GM21367 (cell line): ENCODE measurements around the gene ESRP2.

Experiments
- ATAC-seq: cut with Tn5 transposase; IDR thresholded peaks from one replicate; pipeline ENCODE4 v1.9.1; 2021; ENCODE audit not compliant: unreplicated experiment

The ESRP2 gene

DNA sequence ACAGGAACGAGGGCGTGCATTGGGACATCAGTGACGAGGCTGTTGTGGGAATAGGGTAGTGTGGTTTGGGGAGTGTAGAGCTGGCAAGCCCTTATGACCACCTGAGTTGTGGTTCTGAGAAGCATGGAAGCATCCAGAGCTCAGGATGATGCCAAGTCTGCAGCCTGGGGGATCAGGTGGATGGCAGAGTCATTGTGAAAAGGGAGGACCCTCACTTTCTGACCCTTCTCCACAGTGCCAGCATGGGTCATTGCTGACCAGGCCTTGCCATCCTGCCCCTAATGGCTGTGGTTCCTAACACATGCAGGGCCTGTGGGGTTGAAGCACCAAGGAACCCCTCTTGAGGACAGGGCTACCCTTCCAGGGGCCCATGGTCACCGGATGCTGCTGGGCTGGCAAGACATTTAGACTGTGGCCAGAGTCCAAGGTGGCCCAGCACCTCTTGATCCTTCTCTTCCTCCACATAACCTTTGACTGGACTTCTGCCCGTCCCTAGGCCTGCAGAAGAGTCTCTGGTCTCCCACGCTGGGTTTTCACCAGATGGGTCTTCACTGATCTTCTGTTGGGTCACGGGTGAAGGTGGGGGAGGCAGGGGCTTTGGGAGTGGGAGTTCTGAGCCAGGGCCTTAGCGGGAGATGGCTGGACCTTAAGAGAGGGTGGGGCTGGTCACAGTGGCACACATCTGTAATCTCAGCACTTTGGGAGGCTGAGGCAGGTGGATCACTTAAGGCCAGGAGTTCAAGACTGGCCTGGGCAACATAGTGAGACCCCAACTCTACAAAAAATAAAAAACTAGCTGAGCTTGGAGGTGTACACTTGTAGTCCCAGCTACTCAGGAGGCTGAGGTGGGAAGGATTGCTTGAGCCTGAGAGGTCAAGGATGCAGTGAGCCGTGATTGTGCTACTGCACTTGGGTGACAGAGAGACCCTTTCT lies 7.3 kb upstream of the ESRP2 start:
- ATAC-seq: no peak

DNA sequence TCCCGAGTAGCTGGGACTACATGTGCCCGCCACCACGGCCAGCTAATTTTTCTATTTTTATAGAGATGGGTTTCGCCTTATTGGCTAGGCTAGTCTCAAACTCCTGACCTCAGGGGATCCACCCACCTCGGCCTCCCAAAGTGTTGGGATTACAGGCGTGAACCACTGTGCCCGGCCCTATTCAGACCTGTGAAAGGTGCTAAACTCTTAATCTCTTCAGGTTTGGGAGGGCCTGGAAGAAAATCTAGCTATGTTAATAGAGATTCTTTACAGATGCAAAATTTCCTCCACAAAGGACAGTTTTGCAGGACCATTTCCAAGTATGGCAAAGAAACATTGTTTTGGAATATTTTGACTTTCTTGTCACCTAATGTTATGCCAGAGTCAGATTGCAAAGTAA lies 6.2 kb upstream of the ESRP2 start:
- ATAC-seq: no peak

DNA sequence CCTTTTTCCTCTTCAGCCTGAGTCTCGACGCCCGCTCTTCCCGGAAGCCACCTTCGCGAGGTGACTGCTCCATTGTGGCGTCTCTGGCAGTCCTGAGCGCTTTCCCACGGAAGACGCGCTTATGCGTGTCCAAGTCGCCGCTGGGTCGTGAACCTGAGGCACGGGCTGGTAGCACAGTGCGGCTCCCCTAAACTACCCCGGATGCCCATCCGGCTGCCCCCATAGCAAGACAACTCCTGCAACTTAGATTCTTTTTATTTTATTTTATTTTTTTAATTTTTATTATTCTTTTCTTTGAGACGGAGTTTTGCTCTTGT lies 2.1 kb upstream of the ESRP2 start:
- ATAC-seq: no peak

DNA sequence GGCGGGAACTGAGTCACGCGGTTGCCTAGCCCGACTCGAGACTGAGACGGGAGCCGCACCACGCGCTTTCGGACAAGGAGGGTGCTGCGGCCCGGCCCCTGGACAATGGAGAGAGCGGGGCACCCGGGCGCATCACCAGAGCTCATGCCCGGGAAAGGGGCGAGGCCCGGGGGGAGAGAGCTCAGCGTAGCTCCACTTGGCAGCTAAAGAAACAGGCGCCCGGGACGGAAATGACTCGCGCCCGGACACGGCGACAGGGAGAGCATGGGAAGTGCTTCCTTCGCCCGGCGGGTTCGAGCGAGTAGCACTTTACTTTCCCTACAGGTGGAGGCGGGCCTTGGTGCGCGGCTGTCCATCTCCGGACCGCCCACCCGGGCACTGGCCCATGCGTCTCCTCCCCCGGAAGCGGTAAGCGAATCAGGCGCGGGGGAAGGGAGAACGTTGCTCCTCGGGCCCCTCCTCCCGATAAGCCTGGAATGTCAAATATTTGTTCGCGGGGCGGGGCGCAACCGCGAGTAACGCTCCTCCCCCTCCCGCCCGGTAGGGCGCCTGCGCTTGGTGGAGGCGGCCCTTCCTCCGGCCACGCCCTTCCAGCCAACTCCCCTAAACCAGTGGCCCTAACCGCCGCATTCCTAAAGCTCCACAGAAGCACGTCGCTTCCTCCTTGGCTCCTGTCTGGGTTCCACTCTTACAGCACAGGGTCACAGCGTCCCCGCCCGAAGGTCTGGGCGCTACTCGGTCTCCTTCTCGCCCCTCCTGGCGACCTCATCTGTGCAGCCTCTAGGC lies 1.5 kb upstream of the ESRP2 start:
- ATAC-seq: peak; percentile 75

DNA sequence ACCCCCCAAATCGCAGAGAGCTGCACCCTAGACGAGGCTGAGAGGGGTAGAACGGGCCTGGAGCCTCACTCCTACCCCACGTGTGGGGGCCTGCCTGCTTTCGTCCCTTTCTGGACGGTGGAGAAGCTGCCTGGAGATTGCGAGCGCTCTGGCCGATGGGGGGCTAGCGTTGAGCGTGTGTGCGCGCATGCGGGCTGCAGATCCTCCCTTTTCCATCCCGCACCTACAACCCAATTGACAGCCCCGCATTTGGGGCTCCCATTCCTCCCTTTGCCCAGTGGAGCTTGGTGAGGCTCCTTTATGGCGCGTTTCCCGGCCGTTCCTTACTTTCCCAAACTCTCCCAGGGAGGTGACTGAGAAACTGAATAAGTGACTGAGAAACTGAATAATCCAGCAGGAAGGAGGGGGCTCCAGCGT lies 907 bp upstream of the ESRP2 start:
- no peak for ATAC-seq

DNA sequence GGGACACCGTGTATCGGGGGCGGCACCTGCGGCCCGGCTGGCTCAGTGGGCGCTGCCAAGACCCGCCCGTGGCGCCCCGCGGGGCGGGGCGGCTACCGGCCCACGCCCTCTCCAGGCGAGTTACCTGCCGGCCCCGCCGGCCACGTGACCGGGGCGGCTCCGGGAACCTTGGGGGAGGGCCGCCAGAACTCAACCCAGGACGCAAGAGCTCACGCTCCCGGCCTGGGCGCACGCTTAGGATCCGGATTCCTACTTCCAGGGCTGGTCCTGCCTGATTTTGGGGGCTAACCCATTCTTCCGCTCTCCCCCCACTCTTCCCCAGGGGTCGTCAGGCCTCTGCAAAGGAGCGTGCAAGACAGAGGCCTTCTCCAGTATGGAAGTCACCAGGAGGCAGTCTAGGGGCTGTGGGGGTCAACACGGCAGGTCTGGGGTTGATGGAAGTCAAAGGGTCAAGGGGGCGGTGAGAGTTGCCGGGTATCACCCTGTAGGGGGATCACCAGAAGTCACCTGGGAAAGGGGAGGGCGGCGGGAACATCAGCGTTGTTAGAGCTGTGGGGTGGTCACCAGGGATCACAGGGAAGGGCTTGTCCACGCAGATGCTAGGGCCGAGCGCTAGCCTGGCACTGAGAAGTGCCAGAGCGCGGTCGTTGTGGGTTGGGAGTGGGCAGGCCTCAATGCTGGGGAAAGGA lies 354 bp upstream of the ESRP2 start:
- ATAC-seq: no peak

DNA sequence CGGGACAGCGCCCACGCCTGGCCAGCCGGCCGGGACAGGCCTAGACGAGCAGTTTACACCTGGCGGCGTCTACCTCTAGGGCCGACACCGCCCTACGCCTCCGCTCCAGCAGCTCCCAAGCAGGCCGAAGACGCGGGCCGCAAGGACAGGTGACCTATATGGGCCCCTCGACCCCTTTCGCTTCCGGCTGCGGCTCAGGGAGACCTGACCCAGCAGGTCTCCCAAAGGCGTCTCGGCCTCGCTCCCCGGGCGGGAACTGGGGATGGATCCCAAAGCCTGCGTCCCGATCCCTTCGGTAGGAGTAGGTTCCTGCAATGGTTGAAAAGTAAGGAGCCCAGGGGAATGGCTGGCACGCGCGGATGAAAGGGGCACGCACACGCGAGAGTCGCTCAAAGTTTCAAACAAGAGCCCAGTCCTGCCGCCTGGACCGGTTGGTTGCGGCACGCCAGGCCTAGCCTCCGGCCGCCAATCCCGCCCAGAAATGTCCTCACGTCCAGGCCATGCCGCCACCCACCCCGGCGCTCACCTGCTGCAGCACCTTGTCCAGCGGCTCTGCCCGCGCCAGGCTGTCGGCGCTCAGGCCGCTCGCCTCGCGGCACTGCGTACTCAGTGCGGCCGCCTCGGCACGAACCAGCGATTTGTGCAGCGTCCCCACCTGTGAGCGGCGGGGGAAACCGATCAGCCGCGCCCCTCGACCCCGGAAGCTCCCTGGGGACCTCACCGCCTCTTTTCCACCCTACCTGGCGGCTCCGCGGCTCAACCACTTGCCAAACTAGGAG lies 630 bp downstream of the ESRP2 start:
- no peak for ATAC-seq

DNA sequence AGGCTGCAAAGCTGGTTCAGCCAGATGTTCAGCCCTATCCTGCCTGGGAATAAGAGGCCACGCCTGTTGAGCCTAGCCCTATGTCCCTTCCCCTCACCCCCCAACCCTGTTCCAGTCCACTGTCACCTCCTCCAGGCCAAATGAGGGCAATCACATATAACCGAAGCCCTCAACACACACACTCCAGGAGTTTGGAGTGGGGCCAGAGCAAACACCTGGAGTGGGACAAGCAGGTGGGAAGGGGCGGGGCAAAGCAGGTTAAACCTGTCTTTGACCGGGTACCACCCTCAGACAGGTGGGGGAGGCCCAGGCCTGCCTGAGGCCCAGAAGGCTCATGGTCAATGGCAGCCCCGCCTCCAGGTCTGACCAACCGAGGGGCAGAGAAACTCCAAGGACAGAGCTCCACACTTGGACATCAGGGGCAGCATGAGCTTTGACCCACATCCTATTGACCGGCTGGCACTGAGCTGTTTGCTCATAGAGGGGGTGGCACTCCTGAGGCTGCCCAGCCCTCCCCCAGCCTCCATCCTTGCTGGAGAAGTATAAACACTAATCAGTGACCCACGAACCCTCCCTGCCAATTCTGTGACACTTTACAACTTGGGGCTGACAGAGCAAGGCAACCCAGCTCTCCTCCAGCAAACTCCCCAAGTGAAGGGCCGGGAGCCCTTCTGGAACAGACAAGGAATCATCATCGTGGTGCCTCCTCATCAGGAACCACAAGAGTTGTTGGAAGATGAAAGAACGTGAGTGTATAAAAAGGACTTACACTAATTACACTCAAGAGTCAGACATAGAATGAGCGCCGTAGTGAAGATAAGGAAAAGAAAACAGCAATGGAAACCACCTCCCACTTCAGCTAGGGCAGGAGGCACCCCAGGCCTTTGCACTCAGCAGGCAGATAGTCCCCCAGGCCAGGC lies 1.5 kb downstream of the ESRP2 start:
- no peak for ATAC-seq

DNA sequence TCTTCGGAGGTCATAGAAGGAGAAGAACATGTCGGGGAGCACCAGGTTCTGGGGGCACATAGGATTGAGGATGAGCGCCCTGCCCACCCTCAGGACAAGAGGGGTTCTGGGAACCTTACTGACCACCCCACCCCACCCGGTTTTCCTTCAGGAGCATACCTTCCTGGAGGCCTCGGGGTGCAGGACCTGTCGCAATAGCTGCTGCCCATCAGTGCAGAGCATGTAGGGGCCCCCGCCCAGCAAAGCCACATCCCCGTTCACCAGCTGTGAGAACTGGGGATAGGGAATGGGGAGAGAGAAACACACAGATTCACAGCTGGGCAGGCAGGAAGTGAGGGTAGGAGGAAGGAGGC lies 2.1 kb downstream of the ESRP2 start:
- ATAC-seq: no peak

DNA sequence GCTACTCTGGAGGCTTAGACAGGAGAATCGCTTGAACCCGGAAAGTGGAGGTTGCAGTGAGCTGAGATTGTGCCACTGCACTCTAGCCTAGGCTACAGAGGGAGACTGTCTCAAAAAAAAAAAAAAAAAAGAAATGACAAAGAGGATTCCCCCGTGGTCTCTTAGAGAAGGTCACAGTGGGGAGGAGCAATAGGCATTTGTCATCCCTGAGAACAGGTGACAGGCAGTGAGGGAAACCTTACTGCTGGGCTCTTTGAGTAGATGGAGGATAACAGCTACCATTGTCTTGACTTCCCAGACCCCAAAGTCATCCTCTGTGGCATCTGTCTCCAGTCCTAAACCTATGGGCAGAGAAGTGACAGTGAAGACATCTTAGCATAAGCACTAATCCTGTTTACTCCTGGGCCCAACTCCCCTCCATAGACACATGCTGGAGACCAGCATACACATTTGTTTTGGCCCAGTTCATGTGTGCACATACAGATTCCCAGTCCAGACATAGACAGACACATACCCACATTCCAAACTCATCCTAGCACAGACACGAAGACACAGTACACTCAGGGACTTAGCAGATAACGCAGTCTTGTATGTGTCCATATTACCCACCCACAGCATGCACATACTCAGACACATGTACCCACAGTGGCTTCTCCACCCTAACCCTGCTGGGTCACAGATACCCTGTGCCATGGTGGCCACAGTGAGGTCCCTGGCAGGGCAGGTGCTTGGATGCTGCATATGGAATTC lies 2.7 kb downstream of the ESRP2 start:
- ATAC-seq: no peak

DNA sequence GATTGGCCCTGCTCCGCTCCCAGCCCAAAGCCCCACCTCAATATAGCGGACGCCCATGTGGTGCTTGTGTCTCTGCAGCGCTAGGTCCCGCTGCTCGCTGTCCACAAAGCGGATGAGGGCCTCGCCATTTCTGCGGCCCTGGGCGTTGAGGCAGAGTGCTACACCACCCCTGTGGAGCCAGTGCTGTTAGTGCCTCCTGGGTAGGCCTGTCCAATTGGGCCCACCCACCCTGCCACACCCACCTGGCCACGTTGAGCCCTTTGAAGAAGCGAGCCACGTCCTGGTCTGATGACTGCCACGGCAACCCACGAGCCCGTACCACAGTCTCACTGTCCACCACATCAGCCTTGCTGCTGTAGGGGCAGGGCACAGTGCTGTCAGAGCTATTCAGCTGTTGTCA lies 3.6 kb downstream of the ESRP2 start:
- ATAC-seq: no peak

DNA sequence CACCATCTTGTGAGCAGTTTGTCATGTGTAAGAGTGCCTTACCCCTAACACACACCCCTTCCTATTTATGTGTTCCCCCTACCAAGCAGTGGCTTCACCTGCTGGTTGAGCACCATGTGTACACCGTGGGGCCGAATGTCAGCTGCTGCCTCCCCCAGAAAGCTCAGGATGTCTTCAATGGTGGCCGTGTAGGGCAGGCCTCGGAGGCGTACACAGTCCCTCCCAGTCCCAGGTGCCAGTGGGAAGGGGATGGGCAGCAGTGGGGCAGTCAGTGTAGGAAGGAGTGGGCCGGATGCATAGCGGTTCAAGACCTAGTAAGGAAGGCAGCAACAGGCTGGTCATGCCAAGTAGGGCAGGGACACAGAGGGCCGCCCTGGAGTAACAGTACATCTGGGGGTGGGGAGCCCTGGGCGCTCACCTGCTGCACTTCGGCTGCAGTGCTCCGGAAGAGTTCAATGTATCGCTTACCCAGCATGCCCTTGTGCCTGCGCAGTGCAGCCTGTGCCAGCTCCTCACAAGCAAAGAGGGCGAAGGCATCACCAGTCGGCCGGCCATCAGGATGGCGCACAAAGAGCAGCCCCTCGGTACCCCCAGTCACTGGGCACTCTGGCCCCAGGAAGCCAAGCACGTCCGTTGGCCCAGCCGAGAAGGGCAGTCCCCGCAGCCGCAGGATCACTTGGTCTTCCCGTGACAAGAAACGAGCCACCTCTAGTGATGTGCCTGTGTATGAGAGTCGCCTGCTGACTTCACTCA lies 4.4 kb downstream of the ESRP2 start:
- ATAC-seq: no peak

DNA sequence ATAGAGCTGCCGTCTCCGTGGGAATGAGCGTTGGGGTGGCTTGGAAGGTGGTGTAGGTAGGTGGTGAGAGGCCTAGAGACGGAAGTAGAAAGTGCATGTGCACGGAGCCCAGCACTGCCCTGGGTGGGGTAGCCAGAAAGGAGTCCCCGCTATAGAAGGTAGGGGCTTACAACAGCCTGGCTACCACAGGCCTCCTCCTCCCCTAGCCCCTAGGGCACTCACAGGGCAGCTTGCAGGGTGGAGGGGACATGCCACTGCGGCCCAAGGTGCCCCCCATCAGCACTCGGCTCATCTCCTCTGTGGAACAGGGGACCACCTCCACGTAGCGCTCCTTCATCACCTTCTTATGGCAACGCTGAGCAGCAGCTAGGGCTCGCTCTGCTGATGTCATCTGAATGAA lies 5.0 kb downstream of the ESRP2 start:
- no peak for ATAC-seq

DNA sequence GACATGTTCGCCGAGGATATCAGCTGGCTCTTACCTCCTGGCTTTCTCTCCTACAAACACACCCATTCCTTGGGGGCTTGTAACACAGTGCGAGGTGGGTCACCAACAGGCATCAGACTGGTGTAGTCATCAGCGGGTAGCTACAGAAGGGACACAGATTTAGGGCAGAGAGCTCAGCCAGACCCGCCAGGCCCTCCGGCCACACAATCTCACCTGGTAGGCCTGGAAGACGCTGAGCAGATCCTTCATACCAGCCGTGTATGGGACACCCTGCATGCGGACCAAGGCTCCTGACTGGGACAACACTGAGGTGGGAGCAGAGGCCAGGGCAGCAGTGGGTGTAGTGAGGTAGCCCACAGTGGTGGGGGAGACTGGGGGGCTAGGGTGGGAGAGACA lies 5.8 kb downstream of the ESRP2 start:
- no peak for ATAC-seq

DNA sequence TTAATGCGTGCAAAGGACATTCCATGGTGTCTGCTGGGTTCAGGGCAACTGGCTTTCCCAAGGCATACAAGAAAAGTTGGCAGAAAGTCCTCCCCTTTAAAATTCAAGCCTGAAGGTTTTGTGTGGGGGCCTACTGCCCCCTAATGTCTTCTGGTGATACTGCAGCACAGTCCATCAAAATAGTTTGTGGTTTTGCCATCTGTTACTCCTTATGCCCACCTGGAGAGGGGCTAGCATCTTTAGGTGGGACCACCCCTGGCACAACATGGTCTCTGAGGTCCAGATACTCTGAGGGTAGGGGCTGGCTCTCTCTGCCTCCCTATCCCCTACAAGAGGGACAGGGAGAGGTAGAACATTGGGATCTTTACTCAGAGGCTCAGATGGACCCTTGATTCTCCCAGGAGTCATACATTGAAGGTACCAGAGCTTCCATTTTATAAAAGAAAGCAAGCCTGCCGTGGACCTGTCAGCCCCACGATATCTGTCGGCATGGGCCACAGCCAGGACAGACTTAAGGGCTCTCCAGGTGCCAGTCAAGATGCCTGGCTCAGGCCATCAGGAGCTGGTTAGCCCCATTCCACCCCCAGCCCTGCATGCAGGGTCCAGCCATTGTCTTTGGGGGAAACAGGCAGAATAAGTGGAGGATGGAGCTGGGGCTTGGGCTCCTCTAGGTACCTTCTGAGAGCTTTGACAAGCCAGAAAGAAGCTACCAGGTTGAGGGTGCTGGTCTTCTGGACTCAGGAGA lies 6.3 kb downstream of the ESRP2 start:
- no peak for ATAC-seq

DNA sequence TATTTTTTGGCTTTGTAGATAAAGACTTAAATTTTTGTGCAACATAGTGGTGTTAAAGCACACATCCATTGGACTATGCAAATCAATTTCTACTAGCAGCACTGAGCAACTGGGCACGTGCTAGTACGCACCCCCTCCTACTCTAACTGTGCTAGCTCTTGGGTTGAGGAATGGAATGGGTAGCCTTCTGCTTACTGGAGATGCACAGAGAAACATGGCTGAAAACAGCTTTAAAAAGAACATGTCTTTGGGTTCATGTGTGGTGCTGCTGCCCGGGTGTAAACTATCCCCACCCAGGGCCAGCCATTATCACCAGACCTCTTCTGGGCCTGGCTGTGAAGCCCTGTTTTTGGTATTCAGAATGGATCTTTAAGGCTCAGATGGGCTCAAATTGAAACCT lies 7.3 kb downstream of the ESRP2 start:
- ATAC-seq: no peak

DNA sequence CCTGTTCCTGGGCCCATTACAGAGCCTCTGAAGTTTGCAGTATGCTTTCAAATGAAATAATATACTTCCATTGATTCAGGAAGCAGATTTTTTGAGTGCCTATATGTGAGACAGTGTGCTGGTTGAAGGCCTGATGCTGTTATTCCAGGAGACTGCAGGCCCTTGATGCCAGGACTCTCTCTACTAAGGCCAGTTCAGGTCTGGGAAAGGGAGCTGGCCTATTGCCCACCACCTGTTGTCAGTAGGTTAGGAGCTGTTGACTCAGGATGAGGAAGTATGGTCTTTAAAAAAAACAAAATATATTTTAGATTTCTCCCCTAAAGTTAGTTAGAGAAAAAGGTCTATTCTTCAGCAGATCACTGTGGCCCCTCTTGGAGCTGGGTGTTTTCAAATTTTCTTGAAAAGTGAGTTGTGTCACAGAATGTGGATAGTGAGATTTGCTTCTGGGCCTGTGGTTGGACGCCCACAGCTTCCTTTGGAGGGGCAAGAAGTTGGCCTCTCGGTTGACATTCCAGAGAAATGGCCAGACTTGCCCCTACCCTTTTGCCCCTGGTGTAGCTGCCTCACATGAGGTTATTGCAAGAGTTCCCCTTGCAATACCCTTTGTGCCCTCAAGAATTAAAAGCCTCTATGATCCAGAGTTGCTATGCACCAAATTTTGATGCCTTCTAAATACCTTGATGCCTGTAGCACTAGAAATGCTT lies 7.9 kb downstream of the ESRP2 start:
- ATAC-seq: no peak
